ENCODE results near the gene CYP20A1.

CYP20A1 gene

DNA sequence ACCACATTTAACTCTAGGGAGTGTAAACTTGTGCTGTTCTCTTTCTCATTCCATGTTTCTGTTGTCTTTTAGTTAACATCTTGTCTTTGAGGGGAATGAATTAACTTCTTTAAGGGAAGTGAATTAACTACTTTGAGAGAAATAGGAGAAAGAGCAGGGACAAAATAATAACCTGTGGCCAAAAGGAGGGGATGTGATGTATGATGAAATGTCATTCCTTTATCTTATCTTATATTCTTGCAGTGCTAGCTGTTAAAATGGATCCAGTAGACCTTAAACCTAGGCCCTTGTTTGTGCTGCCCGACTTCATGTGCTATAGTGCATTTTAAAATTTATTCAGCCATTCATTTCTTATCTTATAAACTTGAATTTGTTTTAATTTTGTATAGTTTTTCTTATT is 107.8 kb downstream of the CYP20A1 start:
- no peak for TF ChIP-seq CTCF (conservative IDR thresholded peaks at IDR 0.05; ENCODE audit: control insufficient read depth, insufficient read depth, low read depth, low read length)
- DNase-seq (ENCODE audit: low read depth): no peak
- H3K4me3 ChIP-seq (ENCODE audit: control insufficient read depth, low read depth, low read length): no peak overlapping the region

- DNase-seq (ENCODE audit: low read depth): no peak
- no peak overlapping the region for H3K4me3 ChIP-seq (ENCODE audit: control insufficient read depth, low read depth, low read length)
- TF ChIP-seq CTCF (conservative IDR thresholded peaks at IDR 0.05; ENCODE audit: control insufficient read depth, insufficient read depth, low read depth, low read length): no peak
These were observed 108.6 kb downstream of the CYP20A1 start for GRCh38 chr2:203347375-203347774.

GRCh38 chr2:203352604-203353255 is 113.9 kb downstream of the CYP20A1 start:
- no peak for TF ChIP-seq CTCF (conservative IDR thresholded peaks at IDR 0.05; ENCODE audit: control insufficient read depth, insufficient read depth, low read depth, low read length)
- H3K4me3 ChIP-seq (ENCODE audit: control insufficient read depth, low read depth, low read length): no peak overlapping the region
- no peak for DNase-seq (ENCODE audit: low read depth)

DNA sequence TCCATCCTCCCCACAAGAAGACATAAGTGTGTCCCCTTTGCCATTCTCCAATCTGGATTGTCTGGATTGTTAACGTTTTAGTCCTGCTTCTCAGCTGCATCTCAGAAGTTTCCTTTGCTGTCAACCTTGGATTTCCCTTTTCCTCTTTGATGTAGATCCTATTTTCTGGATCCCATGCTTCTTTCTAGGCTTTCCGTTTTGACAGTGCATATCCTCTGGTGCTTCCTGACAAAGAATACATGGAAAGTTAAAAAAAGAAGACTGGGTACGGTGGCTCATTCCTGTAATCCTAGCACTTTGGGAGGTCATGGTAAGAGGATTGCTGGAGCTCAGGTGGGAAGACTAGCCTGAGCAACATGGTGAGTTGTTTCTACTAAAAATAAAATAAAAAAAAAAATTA is 116.1 kb downstream of the CYP20A1 start:
- no peak for TF ChIP-seq CTCF (conservative IDR thresholded peaks at IDR 0.05; ENCODE audit: control insufficient read depth, insufficient read depth, low read depth, low read length)
- no peak for DNase-seq (ENCODE audit: low read depth)
- no peak overlapping the region for H3K4me3 ChIP-seq (ENCODE audit: control insufficient read depth, low read depth, low read length)

All from fibroblast of mammary gland (primary cell).